Activated effector memory CD4-positive, alpha-beta T cell treated with anti-CD3 and anti-CD28 coated beads, Interleukin-2, amount 50 U/mL, for 16 hours (primary cell): ENCODE data around the gene BGLAP.
"Not testable (repeated sequence)": the region's sequence is repeated elsewhere in the genome, so short reads cannot be mapped to it uniquely, and the experiment has no call there.

Source experiments
- DNase-seq: peaks from one replicate; pipeline ENCODE4 v3.0.0-alpha.2; 2020

BGLAP gene

DNA sequence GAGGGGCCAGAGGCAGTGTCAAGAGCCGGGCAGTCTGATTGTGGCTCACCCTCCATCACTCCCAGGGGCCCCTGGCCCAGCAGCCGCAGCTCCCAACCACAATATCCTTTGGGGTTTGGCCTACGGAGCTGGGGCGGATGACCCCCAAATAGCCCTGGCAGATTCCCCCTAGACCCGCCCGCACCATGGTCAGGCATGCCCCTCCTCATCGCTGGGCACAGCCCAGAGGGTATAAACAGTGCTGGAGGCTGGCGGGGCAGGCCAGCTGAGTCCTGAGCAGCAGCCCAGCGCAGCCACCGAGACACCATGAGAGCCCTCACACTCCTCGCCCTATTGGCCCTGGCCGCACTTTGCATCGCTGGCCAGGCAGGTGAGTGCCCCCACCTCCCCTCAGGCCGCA, at the start of gene BGLAP:
BGLAP (plus strand) TSS at position 259 of the 400 bp plus-strand sequence; CDS start at position 307, 48 bp downstream.
- no peak for DNase-seq

DNA sequence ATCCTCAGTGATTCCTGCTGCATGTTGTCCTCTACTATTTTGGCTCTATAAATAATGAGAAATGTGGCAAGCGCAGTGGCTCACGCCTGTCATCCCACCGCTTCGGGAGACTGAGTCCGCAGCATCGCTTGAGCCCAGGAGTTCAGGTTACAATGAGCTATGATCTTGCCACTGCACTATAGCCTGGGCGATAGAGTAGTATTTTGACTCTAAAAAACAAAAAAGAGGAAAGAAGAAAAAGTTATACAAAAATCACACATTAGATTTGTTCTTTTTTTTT, 48.8 kb upstream of the BGLAP start:
- no peak for DNase-seq

DNA sequence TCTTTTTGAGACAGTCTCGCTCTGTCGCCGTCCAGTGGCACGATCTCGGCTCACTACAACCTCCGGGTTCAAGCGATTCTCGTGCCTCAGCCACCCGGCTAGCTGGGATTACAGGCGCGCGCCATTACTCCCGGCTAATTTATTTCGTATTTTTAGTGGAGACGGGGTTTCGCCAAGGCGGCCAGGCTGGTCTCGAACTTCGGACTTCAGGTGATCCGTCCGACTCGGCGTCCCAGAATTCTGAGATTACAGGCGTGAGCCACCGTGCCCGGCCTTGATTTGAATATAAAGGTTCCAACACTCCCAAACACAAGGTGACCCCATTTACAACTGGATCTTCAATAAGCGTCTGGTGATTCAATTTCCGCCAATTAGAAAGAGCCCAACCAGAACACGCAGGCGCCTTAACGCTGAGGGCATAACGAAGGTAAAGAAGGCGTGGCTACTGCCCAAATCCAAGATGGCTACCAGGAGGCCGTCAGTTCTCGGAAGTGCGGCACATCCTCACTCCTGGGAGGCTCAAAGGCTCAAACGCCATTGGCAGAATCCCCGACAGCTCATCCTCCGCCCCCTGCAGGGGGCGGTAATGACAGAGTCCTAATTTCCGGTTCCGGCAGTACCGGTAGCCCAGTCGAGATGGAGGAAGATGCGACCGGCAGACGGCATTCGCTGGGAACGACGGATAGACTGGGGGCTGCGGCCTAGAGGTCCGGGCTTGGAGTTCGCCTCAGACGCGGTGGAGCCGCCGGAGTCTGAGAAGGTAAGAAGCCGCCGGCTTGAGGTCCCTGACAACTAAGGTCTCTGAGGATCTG, 48.3 kb upstream of the BGLAP start, which contains the start of gene SLC25A44:
SLC25A44 (plus strand) TSS at position 617 of the 812 bp plus-strand sequence. CDS start 5,744 bp downstream, outside the sequence.
- peak; percentile 99 for DNase-seq

DNA sequence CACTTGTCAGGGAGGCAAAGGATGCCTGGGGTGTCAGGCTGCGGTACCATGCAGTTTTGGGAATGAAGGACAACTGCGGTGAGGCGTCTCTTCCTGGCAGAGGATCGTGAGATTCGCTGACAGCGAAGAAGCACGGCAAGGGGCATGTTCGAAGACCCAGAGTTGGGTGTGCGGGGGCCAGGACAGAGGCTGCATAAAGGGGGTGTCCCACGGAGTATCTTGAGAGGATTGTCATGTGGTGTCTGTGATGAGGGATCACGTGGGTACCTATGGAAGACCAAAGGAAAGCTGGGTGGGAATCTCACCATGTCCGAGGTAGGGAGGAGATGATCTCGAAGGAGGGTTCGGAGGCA, 47.7 kb upstream of the BGLAP start:
- no peak for DNase-seq

DNA sequence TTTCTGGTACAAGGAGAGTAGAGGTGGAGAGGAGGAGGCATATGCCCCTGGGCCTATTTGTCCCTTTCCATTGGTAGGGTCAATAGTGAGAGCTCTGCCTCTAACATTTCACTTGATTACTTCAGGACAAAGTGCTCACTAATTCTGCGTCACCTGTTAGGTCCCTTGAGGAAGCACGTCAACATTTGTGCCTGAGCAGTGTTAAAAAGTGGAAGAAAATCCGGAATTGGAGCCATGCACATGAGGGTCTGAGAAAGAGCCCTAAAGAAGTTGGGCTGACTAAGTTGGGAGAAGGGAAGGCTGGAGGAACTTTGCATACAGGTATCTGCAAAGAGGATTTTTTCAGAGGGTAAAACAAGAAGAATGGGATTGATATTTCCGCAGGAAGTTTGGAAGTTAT, 46.1 kb upstream of the BGLAP start:
- no peak for DNase-seq

DNA sequence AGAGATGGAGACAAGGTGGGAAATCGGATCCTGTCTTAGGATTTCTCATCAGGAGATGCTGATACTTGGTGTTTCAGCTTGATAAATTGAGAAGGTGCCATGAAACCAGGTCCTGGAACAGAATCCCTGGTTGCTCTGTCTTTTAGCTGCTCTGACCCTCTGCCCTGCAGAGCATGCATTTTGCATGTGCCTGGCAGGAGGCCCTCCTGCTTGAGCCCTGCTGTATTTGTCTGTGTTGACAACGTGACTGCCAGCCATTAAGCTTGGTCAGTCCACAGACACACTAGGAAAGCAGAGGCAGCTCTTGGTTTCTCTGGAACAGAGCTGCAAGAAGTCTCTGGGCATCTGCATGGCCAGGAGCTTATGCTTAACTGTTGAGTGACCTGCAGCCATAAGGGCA, 45.5 kb upstream of the BGLAP start:
- DNase-seq, result no peak

DNA sequence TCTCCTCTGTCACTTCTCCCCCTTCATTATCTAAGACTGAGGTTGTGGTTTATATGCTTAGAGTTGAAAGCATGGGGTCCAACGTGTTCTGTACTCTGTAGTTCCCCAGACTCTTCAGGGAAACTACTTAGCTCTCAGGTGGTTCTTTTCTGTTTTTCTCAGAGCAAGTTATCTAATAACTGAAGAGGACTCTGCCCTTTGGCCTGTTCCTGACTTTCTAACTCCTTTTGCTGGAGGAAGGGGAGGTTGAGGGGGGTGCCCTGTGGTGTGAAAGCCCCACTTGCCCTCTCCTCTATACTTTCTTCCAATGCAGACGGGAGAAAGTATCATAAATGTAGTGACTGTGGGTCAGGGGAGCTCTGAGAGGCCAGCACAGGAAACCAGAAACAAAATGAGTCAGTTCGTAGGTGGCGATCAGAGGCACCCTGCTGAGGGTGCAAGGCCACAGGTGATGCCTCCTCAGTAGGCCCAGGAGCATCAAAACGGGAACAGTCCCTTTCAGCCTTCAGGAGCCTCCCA, 43.1 kb upstream of the BGLAP start:
- DNase-seq, result peak; percentile 64

DNA sequence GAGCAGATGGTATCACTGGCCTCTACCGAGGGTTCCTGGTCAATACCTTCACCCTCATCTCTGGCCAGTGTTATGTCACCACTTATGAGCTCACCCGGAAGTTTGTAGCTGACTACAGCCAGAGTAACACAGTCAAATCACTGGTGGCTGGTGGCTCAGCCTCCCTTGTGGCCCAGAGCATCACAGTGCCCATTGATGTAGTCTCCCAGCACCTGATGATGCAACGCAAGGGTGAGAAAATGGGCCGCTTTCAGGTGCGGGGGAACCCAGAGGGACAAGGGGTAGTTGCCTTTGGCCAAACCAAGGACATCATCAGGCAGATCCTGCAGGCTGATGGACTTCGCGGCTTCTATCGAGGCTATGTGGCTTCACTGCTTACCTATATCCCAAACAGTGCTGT, 41.9 kb upstream of the BGLAP start:
- peak; percentile 57 for DNase-seq

DNA sequence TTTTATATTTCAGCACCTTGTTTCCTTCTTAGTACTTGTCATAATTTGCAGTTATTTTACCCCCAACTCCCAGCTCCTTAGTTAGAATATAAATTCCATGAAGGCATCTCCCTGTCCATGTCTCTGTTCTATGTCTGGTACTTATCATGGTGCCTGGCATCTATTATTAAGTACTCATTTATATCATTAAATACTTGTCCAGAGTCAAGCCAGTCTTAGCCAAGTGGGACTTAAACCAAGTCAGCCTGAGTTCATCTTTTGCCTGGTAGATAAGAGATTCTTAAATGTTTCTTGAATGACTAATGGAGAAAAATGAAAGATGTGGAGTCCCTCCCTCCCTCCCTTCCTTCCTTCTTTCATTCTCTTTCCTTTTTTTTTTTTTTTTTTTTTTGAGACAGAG, 38.7 kb upstream of the BGLAP start:
- DNase-seq, result no peak

DNA sequence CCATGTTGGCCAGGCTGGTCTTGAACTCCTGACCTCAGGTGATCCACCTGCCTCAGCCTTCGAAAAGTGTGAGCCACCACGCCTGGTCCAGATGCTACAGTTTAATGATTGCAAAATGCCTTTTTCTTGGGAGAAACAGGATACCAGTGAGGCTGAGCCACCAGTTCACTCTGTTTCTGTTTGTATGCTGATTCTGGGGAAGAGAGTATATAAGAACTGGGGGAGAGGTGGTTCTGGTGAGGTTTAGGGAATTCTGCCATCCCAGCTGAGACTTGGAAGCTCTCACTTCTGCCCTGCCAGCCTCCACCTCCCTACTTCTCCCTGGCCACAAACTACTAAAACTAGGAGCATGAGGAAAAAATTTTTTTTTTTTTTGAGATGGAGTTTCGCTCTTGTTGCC, 37.3 kb upstream of the BGLAP start:
- no peak for DNase-seq

DNA sequence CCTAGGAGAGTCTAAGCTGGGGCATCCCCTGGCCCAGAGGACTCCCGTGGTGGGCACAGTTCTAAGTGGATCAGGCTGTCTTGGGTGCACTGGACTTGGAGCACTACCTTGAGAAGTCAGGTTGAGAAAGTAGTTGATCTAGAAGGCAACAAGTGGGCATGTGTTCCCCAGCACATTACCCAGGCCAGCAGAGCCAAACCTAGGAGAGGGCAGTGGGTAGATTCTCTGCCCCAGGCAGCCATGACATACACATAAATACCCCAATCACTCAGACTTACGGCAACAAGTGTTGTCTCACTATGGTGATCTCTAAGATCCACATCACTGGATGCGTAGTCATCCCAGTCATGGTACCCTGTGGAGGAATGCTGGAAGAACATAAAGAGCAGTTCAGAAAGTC, 30.7 kb upstream of the BGLAP start:
- no peak for DNase-seq

DNA sequence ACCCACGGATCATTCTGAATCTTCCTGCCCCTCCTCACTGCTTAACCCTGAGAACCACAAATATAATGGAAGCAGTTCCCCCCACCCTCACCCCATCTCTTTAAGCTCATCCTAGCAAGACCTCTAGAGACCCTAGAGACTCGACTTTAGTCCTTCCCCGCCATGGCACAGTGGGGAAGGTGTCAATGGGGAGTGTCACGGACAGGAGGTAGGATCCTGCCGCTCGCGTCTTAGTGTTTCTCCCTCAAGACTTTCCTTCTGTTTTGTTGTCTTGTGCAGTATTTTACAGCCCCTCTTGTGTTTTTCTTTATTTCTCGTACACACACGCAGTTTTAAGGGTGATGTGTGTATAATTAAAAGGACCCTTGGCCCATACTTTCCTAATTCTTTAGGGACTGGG, 29.9 kb upstream of the BGLAP start:
- no peak for DNase-seq

DNA sequence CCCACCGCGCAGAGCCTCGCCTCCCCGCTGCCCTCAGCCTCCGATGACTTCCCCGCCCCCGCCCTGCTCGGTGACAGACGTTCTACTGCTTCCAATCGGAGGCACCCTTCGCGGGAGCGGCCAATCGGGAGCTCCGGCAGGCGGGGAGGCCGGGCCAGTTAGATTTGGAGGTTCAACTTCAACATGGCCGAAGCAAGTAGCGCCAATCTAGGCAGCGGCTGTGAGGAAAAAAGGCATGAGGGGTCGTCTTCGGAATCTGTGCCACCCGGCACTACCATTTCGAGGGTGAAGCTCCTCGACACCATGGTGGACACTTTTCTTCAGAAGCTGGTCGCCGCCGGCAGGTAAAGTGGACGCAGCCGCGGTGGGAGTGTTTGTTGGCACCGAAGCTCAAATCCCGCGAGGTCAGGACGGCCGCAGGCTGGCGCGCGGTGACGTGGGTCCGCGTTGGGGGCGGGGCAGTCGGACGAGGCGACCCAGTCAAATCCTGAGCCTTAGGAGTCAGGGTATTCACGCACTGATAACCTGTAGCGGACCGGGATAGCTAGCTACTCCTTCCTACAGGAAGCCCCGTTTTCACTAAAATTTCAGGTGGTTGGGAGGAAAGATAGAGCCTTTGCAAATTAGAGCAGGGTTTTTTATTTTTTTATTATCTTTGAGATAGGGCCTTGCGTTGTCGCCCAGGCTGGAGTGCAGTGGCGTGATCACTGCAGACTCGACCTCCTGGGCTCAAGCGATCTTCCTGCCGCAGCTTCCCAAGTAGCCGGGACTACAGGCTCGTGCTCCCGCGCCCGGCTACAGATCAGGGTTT, 28.9 kb upstream of the BGLAP start, which contains the start of gene PMF1:
PMF1 (plus strand) TSS at position 175 of the 811 bp plus-strand sequence; CDS start at position 184, 9 bp downstream.
- peak; percentile 98 for DNase-seq

DNA sequence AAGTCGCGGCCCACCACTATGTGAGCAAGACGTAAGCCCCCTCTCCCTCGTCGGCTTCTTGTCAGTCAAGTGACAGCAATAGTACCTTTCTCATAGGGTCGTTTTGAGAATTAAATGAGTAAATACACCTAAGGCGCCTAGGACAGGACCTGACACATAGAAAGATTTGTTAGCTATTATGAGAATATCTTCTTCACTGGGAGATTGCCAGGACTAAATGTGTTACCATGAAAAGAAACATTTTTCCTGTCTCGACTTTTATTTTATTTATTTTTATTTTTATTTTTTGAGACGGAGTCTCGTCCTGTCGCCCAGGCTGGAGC, 28.4 kb upstream of the BGLAP start:
- no peak for DNase-seq

DNA sequence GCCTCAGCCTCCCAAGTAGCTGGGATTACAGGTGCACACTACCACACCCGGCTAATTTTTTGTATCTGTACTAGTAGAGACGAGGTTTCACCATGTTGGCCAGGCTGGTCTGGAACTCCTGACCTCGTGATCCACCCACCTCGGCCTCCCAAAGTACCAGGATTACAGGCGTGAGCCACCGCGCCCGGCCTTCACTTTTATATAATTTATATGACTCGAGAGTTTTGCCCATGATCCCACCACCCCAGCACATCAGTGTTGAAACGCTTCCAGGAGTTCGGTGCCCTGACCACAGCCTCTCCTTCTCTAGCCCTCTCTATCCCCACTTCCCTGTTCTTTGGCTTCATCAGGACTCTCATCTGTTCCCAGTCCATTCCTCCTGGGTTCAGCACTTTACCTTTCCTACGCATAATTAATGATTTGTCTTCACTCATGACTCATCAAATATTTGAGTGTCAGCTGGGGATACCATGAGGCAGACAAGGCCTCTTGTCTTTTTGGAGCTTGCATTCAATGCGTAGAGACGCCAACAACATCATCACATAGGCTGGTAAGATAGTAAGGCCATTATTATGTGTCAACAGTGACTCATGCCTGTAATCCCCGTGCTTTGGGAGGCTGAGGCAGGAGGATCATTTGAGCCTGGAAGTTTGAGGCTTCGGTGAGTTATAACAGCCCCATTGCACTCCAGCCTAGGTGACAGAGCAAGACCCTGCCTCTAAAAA, 27.8 kb upstream of the BGLAP start:
- peak; percentile 67 for DNase-seq

DNA sequence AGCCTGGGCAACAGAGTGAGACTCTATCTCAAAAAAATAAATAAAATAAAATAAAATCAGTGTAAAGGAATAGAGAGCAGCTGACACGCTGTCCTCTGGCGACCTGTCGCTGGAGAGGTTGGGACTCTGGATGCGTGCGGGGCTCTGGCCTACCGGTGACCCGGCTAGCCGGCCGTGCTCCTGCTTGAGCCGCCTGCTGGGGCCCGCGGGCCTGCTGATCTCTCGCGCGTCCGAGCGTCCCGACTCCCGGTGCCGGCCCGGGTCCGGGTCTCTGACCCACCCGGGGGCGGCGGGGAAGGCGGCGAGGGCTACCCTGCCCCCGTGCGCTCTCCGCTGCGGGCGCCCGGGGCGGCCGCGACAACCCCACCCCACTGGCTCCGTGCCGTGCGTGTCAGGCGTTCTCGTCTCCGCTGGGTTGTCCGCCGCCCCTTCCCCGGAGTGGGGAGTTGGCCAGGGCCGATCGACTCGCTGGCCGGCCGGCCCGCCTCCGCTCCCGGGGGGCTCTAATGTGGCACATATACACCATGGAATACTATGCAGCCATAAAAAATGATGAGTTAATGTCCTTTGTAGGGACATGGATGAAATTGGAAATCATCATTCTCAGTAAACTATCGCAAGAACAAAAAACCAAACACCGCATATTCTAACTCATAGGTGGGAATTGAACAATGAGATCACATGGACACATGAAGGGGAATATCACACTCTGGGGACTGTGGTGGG, 25.5 kb upstream of the BGLAP start:
- not testable (repeated sequence) for DNase-seq

DNA sequence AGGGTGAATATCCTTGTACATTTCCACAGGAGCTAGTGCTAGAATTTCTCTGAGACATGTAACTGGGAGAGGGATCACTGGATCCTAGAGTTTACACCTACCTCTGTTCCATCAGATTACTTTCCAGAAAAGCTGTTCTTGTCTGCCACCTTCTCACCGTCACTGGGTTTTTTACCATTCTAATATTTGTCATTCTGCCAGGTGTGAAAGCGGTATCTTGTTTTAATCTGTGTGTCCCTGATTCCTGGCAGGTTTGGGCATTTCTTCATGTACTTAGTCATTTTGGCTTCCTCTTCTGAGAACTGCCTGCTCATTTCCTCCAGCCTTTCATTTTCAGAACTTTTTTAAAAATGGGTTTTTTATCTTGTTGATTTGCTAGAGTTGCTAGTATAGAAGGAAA, 24.1 kb upstream of the BGLAP start:
- no peak for DNase-seq

DNA sequence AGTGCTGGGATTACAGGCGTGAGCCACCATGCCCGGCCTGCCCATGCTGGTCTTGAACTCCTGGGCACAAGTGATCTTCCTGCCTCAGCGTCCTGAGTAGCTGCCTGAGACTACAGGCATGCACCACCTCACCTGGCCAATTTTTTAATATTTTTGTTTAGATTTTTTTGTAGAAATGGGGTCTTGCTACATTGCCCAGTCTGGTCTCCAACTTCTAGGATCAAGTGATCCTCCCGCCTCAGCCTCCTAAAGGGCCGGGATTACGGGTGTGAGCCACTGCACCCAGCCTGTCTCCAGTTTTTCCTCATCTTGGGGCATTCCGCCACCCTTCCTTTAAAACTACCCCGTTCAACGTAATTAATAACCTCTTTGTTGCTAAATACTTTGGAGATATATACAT, 21.8 kb upstream of the BGLAP start:
- no peak for DNase-seq

DNA sequence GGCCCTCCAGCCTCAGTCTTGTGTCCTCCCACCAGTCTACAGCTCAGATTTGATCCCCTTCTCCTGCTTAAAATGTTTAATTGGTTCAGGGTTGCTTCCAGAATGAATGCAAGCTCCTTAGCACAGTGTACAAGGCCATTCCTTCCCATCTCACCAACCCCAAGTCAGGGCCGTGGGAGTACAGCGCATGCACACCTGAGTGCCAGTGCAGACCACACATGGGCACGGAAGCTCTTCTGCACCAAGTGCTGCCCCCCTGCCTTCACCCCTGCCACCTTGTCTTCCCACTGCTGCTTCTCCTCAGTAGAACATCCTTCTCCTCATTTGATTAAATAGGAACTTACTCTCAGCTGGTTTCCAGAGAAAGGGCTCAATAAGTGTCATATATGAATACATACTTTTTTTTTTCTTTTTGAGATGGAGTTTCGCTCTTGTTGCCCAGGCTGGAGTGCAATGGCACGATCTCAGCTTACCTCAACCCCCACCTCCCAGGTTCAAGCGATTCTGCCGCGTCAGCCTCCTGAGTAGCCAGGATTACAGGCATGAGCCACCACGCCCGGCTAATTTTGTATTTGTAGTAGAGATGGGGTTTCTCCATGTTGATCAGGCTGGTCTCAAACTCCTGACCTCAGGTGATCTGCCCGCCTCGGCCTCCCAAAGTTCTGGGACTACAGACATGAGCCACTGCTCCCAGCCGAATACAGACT, 19.8 kb upstream of the BGLAP start:
- no peak for DNase-seq

DNA sequence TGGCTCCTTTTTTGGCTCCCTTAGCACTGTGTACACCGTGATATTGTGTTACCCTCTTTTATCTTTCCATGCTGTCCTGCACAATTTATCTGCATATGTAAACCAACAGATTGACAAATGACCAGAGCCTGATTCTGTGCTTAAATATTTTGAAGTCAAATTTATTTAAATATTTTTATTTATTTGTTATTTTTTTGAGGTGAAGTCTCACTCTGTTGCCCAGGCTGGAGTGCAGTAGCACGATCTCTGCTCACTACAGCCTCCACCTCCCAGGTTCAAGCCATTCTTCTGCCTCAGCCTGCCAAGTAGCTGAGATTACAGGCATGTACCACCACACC, 16.3 kb upstream of the BGLAP start:
- no peak for DNase-seq

DNA sequence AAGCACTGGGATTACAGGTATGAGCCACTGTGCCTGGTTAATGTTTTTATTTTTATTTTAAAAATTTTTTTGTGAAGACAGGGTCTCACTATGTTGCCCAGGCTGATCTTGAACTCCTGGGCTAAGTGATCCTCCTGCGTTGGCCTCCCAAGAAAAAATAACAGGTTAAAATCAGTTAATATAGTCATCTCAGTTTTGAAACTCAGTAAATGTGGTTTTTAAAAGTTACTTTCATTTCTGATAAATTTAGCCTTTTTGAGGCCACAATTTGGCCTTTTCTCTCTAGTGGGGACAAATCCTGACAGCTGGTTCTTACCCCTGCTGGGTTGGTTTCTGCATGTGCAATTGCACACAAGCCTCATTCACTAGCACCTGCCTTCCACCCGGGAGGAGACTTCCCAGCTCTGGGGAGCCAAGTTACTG, 15.9 kb upstream of the BGLAP start:
- DNase-seq, result no peak

DNA sequence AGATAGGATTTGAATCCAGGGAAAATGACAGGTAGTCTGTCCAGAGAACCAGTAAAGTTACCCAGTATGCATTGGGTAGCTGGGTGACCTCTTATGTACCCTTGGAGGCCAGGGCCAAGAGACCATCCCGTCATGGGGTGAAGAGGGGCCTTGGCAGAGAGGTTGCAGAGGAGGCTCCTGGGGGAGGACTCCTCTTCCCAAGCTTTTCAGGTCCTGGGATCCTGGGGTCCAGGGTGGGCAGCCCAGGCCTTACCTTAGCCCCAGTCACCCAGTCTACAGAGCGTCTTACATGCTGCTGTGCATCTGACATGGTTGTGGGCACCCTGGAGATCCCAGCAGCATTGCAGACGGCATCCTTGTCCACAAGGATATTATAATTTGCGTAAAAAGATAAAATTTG, 15.2 kb upstream of the BGLAP start:
- DNase-seq, result no peak
